GM21825 (cell line): ENCODE measurements around the gene SRP72.
"Not testable (repeated sequence)": the region's sequence is repeated elsewhere in the genome, so short reads cannot be mapped to it uniquely, and the experiment has no call there.

ENCODE experiments used
- ATAC-seq: cut with Tn5 transposase; IDR thresholded peaks from one replicate; pipeline ENCODE4 v1.9.1; 2021; ENCODE audit warnings: mild to moderate bottlenecking, moderate library complexity; ENCODE audit not compliant: unreplicated experiment

SRP72 gene

GRCh38 chr4:56467284-56468096, at the start of gene SRP72:
Gene SRP72 (plus strand): TSS chr4:56467617. CDS start chr4:56467636, 19 bp downstream.
- peak; percentile 90 for ATAC-seq

- no peak for ATAC-seq
These were observed 43.2 kb upstream of the SRP72 start for GRCh38 chr4:56424176-56424575.

GRCh38 chr4:56424697-56425514, 42.5 kb upstream of the SRP72 start:
- no peak for ATAC-seq

- ATAC-seq: no peak
These were observed 41.9 kb upstream of the SRP72 start for GRCh38 chr4:56425518-56425917.

- ATAC-seq: peak; percentile 69
These were observed 41.1 kb upstream of the SRP72 start for GRCh38 chr4:56426273-56426672.

- no peak for ATAC-seq
These were observed 40.2 kb upstream of the SRP72 start for GRCh38 chr4:56427179-56427578.

- no peak for ATAC-seq
These were observed 37.2 kb upstream of the SRP72 start for GRCh38 chr4:56430203-56430602.

- ATAC-seq: no peak
These were observed 34.1 kb upstream of the SRP72 start for GRCh38 chr4:56433280-56433679.

- peak; percentile 18 for ATAC-seq
These were observed 32.7 kb upstream of the SRP72 start for GRCh38 chr4:56434599-56435139.

- peak; percentile 73 for ATAC-seq
These were observed 32.1 kb upstream of the SRP72 start, which contains the start of gene PPAT for GRCh38 chr4:56435140-56435926. Gene PPAT (minus strand): TSS chr4:56435615. CDS start chr4:56435477, 138 bp downstream.

GRCh38 chr4:56438766-56439165, 28.7 kb upstream of the SRP72 start:
- no peak for ATAC-seq

- ATAC-seq: no peak
These were observed 26.4 kb upstream of the SRP72 start for GRCh38 chr4:56440983-56441382.

GRCh38 chr4:56444719-56445118, 22.7 kb upstream of the SRP72 start:
- no peak for ATAC-seq

GRCh38 chr4:56445699-56446098, 21.7 kb upstream of the SRP72 start:
- no peak for ATAC-seq

GRCh38 chr4:56448301-56448700, 19.1 kb upstream of the SRP72 start:
- no peak for ATAC-seq

GRCh38 chr4:56449475-56449874, 17.9 kb upstream of the SRP72 start:
- not testable (repeated sequence) for ATAC-seq

- no peak for ATAC-seq
These were observed 17.1 kb upstream of the SRP72 start for GRCh38 chr4:56450342-56450741.

GRCh38 chr4:56460085-56460484, 7.3 kb upstream of the SRP72 start:
- ATAC-seq: no peak

- no peak for ATAC-seq
These were observed 5.3 kb upstream of the SRP72 start for GRCh38 chr4:56462157-56462556.

GRCh38 chr4:56463711-56464110, 3.7 kb upstream of the SRP72 start:
- no peak for ATAC-seq

- no peak for ATAC-seq
These were observed 2.8 kb upstream of the SRP72 start for GRCh38 chr4:56464581-56464980.
